ENCODE measurements around the gene RPS15.

The RPS15 gene

DNA sequence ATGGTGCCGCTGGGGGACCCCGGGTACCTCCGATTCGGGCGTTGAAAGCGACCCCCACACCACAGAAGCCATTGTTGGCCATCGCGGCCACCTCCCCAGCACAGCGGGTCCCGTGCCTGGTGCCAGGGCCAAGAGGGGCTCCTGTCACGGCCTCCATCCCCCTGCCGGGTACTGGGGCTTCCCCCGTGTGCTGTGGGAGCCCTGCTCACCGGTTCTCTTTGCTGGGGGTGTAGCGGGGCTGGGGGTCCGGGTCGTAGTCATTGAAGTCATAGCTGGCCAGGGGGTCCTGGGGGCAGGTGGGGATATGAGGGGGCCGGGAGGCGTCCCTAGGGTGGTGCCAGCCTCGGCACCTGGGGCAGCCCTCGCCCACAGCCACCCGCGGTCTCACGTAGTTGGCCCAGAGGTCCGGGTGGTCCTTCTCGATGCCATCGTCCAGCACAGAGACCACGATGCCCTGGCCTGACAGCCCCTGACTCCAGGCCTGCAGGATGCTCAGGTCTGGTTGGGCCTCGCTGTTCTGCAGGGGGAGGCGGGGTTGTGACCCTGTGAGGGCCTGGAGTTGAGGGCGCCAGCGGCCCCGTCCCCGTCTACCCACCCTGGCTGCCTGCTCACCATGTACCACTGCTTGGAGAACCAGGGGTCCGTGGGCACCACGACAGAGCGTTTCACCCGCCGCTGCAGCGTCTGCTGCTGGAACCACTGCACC lies 49.5 kb downstream of the RPS15 start:
- no peak for DNase-seq (ENCODE audit: low read depth)

DNA sequence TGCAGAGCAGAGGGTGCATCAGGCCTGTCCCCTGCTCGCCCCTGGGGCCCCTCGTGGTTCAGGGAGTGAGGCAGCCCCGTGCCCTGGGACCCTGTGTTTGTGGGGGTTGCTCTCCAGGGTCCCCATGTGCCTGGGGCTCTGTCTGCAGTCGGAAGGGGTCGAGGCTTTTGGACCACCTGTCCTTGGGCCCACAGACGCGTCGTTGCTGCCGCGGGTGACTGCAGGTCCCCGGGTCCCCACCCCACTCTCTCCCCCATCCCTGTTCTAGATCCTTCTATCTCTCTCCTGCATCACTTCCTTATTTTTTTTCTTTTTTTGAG lies 50.0 kb downstream of the RPS15 start:
- no peak for DNase-seq (ENCODE audit: low read depth)

DNA sequence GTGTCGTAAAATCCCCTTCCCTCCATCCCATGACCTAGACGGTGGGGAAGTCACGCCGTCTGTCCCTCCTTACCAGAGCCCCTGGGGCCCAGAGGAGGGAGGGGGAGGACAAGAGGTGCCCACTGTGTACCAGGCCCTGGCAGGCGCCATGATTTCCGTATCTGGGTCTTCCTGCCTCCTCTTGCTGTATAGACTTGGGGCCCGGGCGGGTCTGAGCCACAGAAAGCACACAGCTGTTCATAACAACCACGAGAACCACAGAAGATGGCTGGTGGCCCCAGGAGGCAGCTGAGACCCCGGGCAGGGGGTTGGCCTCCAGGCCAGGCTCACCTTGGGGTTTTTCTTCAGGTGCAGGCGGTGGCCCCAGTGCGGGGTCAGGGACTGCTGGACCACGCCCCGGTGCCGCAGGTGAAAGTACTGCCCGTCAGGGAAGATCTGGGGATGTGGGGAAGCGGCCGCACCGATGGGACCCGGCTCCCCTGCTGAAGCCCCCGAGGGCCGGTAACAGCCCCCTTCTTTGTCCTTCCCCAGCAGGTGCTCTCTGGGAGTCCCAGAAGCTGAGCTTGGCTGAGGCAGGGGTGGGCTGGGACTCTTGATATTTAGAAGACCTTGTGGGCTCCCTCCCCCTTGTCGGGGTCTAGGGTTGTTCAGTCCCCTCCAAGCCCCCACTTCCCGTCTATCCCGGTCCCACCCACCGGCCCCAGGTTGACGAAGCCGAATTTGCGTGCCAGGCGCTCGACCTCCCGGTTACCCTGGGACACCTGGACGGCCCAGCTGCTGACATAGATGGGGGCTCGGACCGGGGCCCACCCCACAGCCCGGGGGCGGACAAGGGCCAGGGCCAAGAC lies 51.5 kb downstream of the RPS15 start:
- DNase-seq (ENCODE audit: low read depth): no peak
